Coronary artery (tissue), 2 donors: ENCODE results near the gene NPPA.

Source experiments
- DNase-seq: peaks from one replicate; pipeline ENCODE4 v3.0.0-alpha.2; 2017; ENCODE audit warnings: low spot score
- H3K27ac ChIP-seq, 2 donors: fragments of 200-600 bp; sonication (generic); one replicate each; pipeline ENCODE4 v1.5.1; 2016 to 2019
- H3K4me3 ChIP-seq: fragments of 200-600 bp; sonication (generic); 2 replicates; pipeline ENCODE4 v1.5.1; 2016; ENCODE audit warnings: mild to moderate bottlenecking, moderate library complexity
- TF ChIP-seq, protein P1 (sequence below): fragments of 200-600 bp; sonication (generic); IDR thresholded peaks from one replicate; pipeline ENCODE4 v1.5.1; 2019; ENCODE audit warnings: antibody characterized with exemption

Gene NPPA

GRCh38 chr1:11856698-11857097, 9.1 kb upstream of the NPPA start:
- Histone ChIP-seq H3K27ac (no peak overlapping the region), H3K4me3 (no peak overlapping the region)
- TF ChIP-seq, protein P1, sequence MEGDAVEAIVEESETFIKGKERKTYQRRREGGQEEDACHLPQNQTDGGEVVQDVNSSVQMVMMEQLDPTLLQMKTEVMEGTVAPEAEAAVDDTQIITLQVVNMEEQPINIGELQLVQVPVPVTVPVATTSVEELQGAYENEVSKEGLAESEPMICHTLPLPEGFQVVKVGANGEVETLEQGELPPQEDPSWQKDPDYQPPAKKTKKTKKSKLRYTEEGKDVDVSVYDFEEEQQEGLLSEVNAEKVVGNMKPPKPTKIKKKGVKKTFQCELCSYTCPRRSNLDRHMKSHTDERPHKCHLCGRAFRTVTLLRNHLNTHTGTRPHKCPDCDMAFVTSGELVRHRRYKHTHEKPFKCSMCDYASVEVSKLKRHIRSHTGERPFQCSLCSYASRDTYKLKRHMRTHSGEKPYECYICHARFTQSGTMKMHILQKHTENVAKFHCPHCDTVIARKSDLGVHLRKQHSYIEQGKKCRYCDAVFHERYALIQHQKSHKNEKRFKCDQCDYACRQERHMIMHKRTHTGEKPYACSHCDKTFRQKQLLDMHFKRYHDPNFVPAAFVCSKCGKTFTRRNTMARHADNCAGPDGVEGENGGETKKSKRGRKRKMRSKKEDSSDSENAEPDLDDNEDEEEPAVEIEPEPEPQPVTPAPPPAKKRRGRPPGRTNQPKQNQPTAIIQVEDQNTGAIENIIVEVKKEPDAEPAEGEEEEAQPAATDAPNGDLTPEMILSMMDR: no peak
- no peak for DNase-seq

DNA sequence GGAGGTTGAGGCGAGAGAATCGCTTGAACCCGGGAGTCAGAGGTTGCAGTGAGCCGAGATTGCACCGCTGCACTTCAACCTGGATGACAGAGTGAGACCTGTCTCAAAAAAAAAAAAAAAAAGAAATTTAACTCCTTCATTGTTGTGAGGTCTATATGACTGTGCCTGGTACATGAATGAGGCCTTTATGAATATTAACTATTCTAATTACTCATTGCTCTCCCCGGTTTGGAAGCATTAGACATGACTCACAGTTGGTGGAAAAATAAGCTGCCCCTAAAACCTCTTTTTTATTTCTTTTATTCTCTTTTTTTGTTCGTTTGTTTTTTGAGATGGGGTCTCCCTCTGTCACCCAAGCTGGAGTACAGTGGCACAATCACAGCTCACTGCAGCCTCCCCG, 7.8 kb upstream of the NPPA start:
- Histone ChIP-seq H3K27ac (no peak overlapping the region), H3K4me3 (no peak overlapping the region)
- TF ChIP-seq, protein P1: no peak
- no peak for DNase-seq

DNA sequence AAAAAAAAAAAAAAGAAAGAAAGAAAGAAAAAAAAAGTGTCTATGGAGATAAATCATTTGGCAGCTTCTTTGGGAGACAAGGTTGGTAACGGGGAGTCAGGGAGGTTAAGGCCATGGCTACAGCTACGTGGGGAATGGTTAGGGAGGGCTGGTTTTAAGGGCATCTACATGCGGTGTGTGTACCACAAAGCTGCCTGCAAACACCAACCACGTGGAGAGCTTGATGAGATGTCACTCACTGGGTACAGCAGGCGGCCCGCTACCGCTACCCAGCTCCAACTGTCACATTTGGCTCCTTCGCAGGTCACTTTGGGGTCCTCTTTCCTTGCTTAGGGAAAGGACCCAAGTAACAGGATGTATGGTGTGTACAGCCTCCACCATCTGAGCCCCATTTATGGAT, 6.9 kb upstream of the NPPA start:
- H3K4me3 ChIP-seq: no peak overlapping the region
- DNase-seq: no peak
- no peak overlapping the region for H3K27ac ChIP-seq
- TF ChIP-seq, protein P1: no peak

DNA sequence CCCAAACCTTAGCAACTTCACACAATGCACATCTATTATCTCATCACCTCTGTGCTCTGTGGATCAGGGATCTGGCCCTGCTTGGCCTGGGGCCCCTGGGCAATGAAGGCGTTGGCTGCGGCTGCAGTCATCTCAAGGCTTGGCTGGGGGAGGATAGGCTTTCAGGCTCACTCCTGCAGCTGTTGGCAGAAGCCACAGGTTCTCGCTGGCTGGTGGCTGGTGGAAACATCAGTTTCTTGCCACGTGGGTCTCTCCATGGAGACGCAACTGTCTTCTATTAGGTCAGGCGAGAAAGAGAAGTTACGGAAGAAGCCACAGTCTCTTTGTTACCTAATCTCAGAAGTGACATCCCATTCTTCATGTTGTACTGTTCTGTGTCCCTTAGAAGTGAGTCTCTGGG, 3.6 kb upstream of the NPPA start:
- DNase-seq: no peak
- Histone ChIP-seq H3K27ac (no peak overlapping the region), H3K4me3 (no peak overlapping the region)
- TF ChIP-seq, protein P1: no peak

DNA sequence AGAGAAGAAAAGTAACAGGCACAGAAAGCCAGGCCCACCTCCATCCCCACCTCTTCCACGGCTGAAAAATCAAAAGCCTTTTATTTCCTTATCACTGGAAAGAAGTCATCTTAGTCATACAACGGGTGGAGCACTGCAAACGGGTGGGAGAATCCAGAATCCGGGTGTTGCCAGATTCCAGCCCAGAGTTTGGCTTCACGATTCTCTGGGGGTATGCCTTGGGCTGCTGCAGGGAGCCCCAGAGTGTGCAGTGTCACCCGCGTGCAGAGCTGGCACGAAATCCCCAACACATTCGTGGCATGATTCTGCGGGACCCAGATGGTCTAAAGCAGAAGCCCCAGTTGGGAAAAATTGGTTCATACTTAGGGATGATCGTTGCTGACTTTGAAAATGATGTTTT, 2.6 kb upstream of the NPPA start:
- TF ChIP-seq, protein P1: no peak
- no peak overlapping the region for H3K4me3 ChIP-seq
- DNase-seq: no peak
- no peak overlapping the region for H3K27ac ChIP-seq

- H3K27ac ChIP-seq: no peak overlapping the region
- DNase-seq: no peak
- TF ChIP-seq, protein P1: no peak
- no peak overlapping the region for H3K4me3 ChIP-seq
Observed at GRCh38 chr1:11848373-11848700, 754 bp upstream of the NPPA start.

- Histone ChIP-seq H3K4me3 (no peak overlapping the region), H3K27ac (no peak overlapping the region)
- DNase-seq: no peak
- TF ChIP-seq, protein P1: no peak
Observed at GRCh38 chr1:11845641-11846335, 1.8 kb downstream of the NPPA start.
